HUES6 (cell line): Measurements from ENCODE around the gene SPRYD7.
"Not testable (repeated sequence)": the region's sequence is repeated elsewhere in the genome, so short reads cannot be mapped to it uniquely, and the experiment has no call there.

Experiments used
- H3K27ac ChIP-seq: 2 replicates; pipeline ENCODE4 v1.7.0; 2013; ENCODE audit warnings: low read depth, mild to moderate bottlenecking, low read length, inconsistent platforms
- H3K27me3 ChIP-seq: 2 replicates; pipeline ENCODE4 v1.6.1; 2013; ENCODE audit warnings: low read length; ENCODE audit not compliant: control insufficient read depth, insufficient read depth
- H3K36me3 ChIP-seq: 2 replicates; pipeline ENCODE4 v1.6.1; 2013; ENCODE audit warnings: low read length; ENCODE audit not compliant: control insufficient read depth, insufficient read depth
- H3K4me1 ChIP-seq: 2 replicates; pipeline ENCODE4 v1.6.1; 2013; ENCODE audit warnings: low read length; ENCODE audit not compliant: control insufficient read depth, insufficient read depth
- H3K4me3 ChIP-seq: 2 replicates; pipeline ENCODE4 v1.5.1; 2013; ENCODE audit warnings: low read depth, low read length
- H3K9ac ChIP-seq: one replicate; pipeline ENCODE4 v1.6.1; 2013; ENCODE audit warnings: mild to moderate bottlenecking, low read length
- H3K9me3 ChIP-seq: 2 replicates; pipeline ENCODE4 v1.6.1; 2013; ENCODE audit warnings: low read depth, low read length; ENCODE audit not compliant: control insufficient read depth, insufficient read depth

Gene SPRYD7

GRCh38 chr13:49932868-49933267 lies 3.3 kb downstream of the SPRYD7 start:
- peaks cover 4% of the 10 kb centered on the region; the same call in 1 of the 2 replicates for H3K4me1 ChIP-seq
- H3K9ac ChIP-seq, result no peak overlapping the region
- no peaks in the 10 kb centered on the region for H3K36me3 ChIP-seq
- H3K27me3 ChIP-seq, result peaks cover 11% of the 10 kb centered on the region
- H3K4me3 ChIP-seq, result no peak overlapping the region
- no peaks in the 10 kb centered on the region for H3K9me3 ChIP-seq
- no peak overlapping the region for H3K27ac ChIP-seq

GRCh38 chr13:49932066-49932465 lies 4.1 kb downstream of the SPRYD7 start:
- Histone ChIP-seq H3K27me3 (peaks cover 4% of the 10 kb centered on the region), H3K9ac (no peak overlapping the region), H3K4me1 (peaks cover 3% of the 10 kb centered on the region; the same call in 1 of the 2 replicates), H3K9me3 (no peaks in the 10 kb centered on the region), H3K27ac (no peak overlapping the region), H3K4me3 (no peak overlapping the region), H3K36me3 (peaks cover 4% of the 10 kb centered on the region; the same call in 1 of the 2 replicates)

- Histone ChIP-seq H3K27ac (no peak overlapping the region), H3K9ac (no peak overlapping the region), H3K4me3 (no peak overlapping the region)
These were observed 8.4 kb downstream of the SPRYD7 start for GRCh38 chr13:49927755-49928154.

GRCh38 chr13:49925881-49926418 lies 10.2 kb downstream of the SPRYD7 start:
- H3K4me1 ChIP-seq, result no peaks in the 10 kb centered on the region
- no peaks in the 10 kb centered on the region for H3K27me3 ChIP-seq
- no peak overlapping the region for H3K9ac ChIP-seq
- no peak overlapping the region for H3K27ac ChIP-seq
- no peak overlapping the region for H3K4me3 ChIP-seq
- H3K36me3 ChIP-seq, result peaks cover 21% of the 10 kb centered on the region; the same call in 1 of the 2 replicates
- H3K9me3 ChIP-seq, result no peaks in the 10 kb centered on the region

More at GRCh38 chr13:49927755-49928154, 8.4 kb downstream of the SPRYD7 start:
- no peaks in the 10 kb centered on the region for H3K27me3 ChIP-seq
- H3K4me1 ChIP-seq, result no peaks in the 10 kb centered on the region
- peaks cover 15% of the 10 kb centered on the region; the same call in 1 of the 2 replicates for H3K36me3 ChIP-seq
- H3K9me3 ChIP-seq, result no peaks in the 10 kb centered on the region

GRCh38 chr13:49922301-49922700 lies 13.8 kb downstream of the SPRYD7 start:
- Histone ChIP-seq H3K4me1 (no peaks in the 10 kb centered on the region), H3K9me3 (no peaks in the 10 kb centered on the region), H3K27me3 (no peaks in the 10 kb centered on the region), H3K36me3 (peaks cover 25% of the 10 kb centered on the region; the same call in 1 of the 2 replicates), H3K4me3 (no peak overlapping the region), H3K9ac (no peak overlapping the region), H3K27ac (no peak overlapping the region)

- not testable (repeated sequence) for H3K9me3 ChIP-seq, H3K9ac ChIP-seq, H3K27me3 ChIP-seq, H3K4me1 ChIP-seq, H3K27ac ChIP-seq, H3K4me3 ChIP-seq
- peaks cover 23% of the 10 kb centered on the region; the same call in 1 of the 2 replicates for H3K36me3 ChIP-seq
These were observed 15.2 kb downstream of the SPRYD7 start for GRCh38 chr13:49920969-49921368.

- H3K27ac ChIP-seq, H3K9me3 ChIP-seq, H3K27me3 ChIP-seq, H3K9ac ChIP-seq, H3K4me1 ChIP-seq, H3K4me3 ChIP-seq: not testable (repeated sequence)
- H3K36me3 ChIP-seq, result peaks cover 19% of the 10 kb centered on the region; the same call in 1 of the 2 replicates
These were observed 18.0 kb downstream of the SPRYD7 start for GRCh38 chr13:49918106-49918505.

GRCh38 chr13:49914947-49915346 lies 21.2 kb downstream of the SPRYD7 start:
- Histone ChIP-seq H3K36me3 (peaks cover 16% of the 10 kb centered on the region; the same call in 1 of the 2 replicates), H3K9ac (no peak overlapping the region), H3K27ac (no peak overlapping the region), H3K27me3 (no peaks in the 10 kb centered on the region), H3K4me3 (no peak overlapping the region), H3K4me1 (no peaks in the 10 kb centered on the region), H3K9me3 (no peaks in the 10 kb centered on the region)

- Histone ChIP-seq H3K36me3 (peaks cover 7% of the 10 kb centered on the region; the same call in 1 of the 2 replicates), H3K9me3 (no peaks in the 10 kb centered on the region), H3K4me3 (no peak overlapping the region), H3K27ac (no peak overlapping the region), H3K4me1 (no peaks in the 10 kb centered on the region), H3K9ac (no peak overlapping the region), H3K27me3 (no peaks in the 10 kb centered on the region)
These were observed 27.5 kb downstream of the SPRYD7 start for GRCh38 chr13:49908637-49909036.

GRCh38 chr13:49904729-49905456 lies 31.2 kb downstream of the SPRYD7 start:
- Histone ChIP-seq H3K27ac (no peak overlapping the region), H3K4me1 (no peaks in the 10 kb centered on the region), H3K36me3 (no peaks in the 10 kb centered on the region), H3K9me3 (no peaks in the 10 kb centered on the region), H3K27me3 (no peaks in the 10 kb centered on the region), H3K9ac (no peak overlapping the region), H3K4me3 (no peak overlapping the region)

GRCh38 chr13:49898792-49899191 lies 37.3 kb downstream of the SPRYD7 start:
- H3K36me3 ChIP-seq, result no peaks in the 10 kb centered on the region
- H3K27ac ChIP-seq, result no peak overlapping the region
- H3K27me3 ChIP-seq, result no peaks in the 10 kb centered on the region; the same call in 1 of the 2 replicates
- H3K9me3 ChIP-seq, result no peaks in the 10 kb centered on the region
- no peak overlapping the region for H3K9ac ChIP-seq
- H3K4me3 ChIP-seq, result no peak overlapping the region
- H3K4me1 ChIP-seq, result no peaks in the 10 kb centered on the region
